MM.1S (cell line): Measurements from ENCODE around the gene MACROD2.

Source experiments
- EZH2 ChIP-seq: fragments of 300-600 bp; sonication (generic); optimal IDR thresholded peaks from 2 replicates; pipeline ENCODE3; 2017; ENCODE audit warnings: low read depth, mild to moderate bottlenecking, antibody characterized with exemption, low read length, mixed read lengths
- TF ChIP-seq, protein P1 (sequence below): fragments of 300-600 bp; sonication (generic); IDR thresholded peaks from 2 replicates; pipeline ENCODE4 v1.5.1; 2016; ENCODE audit warnings: antibody characterized with exemption, low read length, mixed read lengths

DNA sequence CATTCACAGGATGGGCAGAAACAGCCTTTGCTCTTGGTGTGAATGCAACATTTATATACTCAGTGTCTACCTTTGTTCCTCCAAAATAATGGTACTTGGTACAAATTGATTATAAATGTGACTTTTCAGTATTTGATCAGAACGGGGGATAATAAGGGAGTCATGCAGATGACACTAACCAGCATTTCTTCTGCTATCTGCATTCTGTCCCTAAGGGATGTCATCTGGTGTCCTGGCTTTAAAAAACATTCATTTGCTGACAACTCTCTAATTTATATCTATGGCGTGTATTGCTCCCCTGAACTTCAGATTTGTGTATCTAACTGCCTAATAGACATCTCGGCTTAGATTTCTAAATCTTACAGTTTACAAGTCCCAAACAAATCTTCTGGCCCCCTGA lies 418.5 kb downstream of the MACROD2 start:
- no peak for TF ChIP-seq EZH2
- TF ChIP-seq, protein P1, sequence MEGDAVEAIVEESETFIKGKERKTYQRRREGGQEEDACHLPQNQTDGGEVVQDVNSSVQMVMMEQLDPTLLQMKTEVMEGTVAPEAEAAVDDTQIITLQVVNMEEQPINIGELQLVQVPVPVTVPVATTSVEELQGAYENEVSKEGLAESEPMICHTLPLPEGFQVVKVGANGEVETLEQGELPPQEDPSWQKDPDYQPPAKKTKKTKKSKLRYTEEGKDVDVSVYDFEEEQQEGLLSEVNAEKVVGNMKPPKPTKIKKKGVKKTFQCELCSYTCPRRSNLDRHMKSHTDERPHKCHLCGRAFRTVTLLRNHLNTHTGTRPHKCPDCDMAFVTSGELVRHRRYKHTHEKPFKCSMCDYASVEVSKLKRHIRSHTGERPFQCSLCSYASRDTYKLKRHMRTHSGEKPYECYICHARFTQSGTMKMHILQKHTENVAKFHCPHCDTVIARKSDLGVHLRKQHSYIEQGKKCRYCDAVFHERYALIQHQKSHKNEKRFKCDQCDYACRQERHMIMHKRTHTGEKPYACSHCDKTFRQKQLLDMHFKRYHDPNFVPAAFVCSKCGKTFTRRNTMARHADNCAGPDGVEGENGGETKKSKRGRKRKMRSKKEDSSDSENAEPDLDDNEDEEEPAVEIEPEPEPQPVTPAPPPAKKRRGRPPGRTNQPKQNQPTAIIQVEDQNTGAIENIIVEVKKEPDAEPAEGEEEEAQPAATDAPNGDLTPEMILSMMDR, result no peak
